Upper lobe of right lung (tissue), 1 donor: ENCODE data around the gene TUBA1C. TPM values are rescaled to one million over a fixed set of nuclear protein-coding genes. Genes with fewer than 3 reads are reported as not detected.

ENCODE experiments used
- ATAC-seq: fragments of 200-7000 bp; cut with Tn5 transposase; one replicate; pipeline ENCODE4 v1.9.1; 2020; ENCODE audit warnings: mild to moderate bottlenecking, moderate library complexity
- DNase-seq: peaks from one replicate; pipeline ENCODE4 v3.0.0-alpha.2; 2020
- H3K27ac ChIP-seq: fragments of 200-600 bp; one replicate; pipeline ENCODE4 v1.8.0; 2022
- H3K27me3 ChIP-seq: fragments of 200-600 bp; one replicate; pipeline ENCODE4 v1.8.0; 2022; ENCODE audit warnings: mild to moderate bottlenecking
- H3K36me3 ChIP-seq: fragments of 200-600 bp; one replicate; pipeline ENCODE4 v1.8.0; 2022
- H3K4me1 ChIP-seq: fragments of 200-600 bp; one replicate; pipeline ENCODE4 v1.8.0; 2022
- H3K4me3 ChIP-seq: fragments of 200-600 bp; one replicate; pipeline ENCODE4 v1.8.0; 2022; ENCODE audit warnings: mild to moderate bottlenecking
- H3K9me3 ChIP-seq: fragments of 200-600 bp; one replicate; pipeline ENCODE4 v1.8.0; 2022
- intact Hi-C: fragments of 100-400 bp; cut with DNase I; formaldehyde crosslinking; loops from one replicate; pipeline ENCODE4 v1.11.0; 2022
- total RNA-seq: library from RNA; stranded (reverse); fragmentation: NEBNext Ultra II Directional; extraction: Animal tissue kit (Norgen Biotek cat#: 25700); gene quantifications from one replicate; pipeline ENCODE4 v1.2.1, GENCODE V29; 2021
- TF ChIP-seq, protein P1 (sequence below): fragments of 200-600 bp; IDR thresholded peaks from one replicate; pipeline ENCODE4 v1.8.0; 2022; ENCODE audit warnings: antibody characterized with exemption
- donor health status: DM: no; HTN: yes; CAD: no; lungs with severe emphysema.

TUBA1C gene
- total RNA-seq, 1 donor from 2014 or later = 113 TPM

GRCh38 chr12:49259452-49259851 lies 5.4 kb upstream of the TUBA1C start:
- no peaks in the 10 kb centered on the region for H3K9me3 ChIP-seq

GRCh38 chr12:49260166-49260565 lies 4.7 kb upstream of the TUBA1C start:
- DNase-seq = no peak
- Histone ChIP-seq H3K9me3 (no peaks in the 10 kb centered on the region), H3K4me3 (no peak overlapping the region), H3K27ac (no peak overlapping the region), H3K36me3 (no peaks in the 10 kb centered on the region), H3K27me3 (no peaks in the 10 kb centered on the region), H3K4me1 (peaks cover 10% of the 10 kb centered on the region)
- intact Hi-C loops = no loop called here
- TF ChIP-seq, protein P1, sequence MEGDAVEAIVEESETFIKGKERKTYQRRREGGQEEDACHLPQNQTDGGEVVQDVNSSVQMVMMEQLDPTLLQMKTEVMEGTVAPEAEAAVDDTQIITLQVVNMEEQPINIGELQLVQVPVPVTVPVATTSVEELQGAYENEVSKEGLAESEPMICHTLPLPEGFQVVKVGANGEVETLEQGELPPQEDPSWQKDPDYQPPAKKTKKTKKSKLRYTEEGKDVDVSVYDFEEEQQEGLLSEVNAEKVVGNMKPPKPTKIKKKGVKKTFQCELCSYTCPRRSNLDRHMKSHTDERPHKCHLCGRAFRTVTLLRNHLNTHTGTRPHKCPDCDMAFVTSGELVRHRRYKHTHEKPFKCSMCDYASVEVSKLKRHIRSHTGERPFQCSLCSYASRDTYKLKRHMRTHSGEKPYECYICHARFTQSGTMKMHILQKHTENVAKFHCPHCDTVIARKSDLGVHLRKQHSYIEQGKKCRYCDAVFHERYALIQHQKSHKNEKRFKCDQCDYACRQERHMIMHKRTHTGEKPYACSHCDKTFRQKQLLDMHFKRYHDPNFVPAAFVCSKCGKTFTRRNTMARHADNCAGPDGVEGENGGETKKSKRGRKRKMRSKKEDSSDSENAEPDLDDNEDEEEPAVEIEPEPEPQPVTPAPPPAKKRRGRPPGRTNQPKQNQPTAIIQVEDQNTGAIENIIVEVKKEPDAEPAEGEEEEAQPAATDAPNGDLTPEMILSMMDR = no peak
- no peak for ATAC-seq

More at GRCh38 chr12:49259452-49259851, 5.4 kb upstream of the TUBA1C start:
- DNase-seq = no peak
- intact Hi-C loops = no loop called here
- TF ChIP-seq, protein P1 = no peak
- Histone ChIP-seq H3K36me3 (no peaks in the 10 kb centered on the region), H3K4me3 (no peak overlapping the region), H3K27ac (no peak overlapping the region), H3K27me3 (no peaks in the 10 kb centered on the region), H3K4me1 (peaks cover 10% of the 10 kb centered on the region)
- ATAC-seq = no peak

DNA sequence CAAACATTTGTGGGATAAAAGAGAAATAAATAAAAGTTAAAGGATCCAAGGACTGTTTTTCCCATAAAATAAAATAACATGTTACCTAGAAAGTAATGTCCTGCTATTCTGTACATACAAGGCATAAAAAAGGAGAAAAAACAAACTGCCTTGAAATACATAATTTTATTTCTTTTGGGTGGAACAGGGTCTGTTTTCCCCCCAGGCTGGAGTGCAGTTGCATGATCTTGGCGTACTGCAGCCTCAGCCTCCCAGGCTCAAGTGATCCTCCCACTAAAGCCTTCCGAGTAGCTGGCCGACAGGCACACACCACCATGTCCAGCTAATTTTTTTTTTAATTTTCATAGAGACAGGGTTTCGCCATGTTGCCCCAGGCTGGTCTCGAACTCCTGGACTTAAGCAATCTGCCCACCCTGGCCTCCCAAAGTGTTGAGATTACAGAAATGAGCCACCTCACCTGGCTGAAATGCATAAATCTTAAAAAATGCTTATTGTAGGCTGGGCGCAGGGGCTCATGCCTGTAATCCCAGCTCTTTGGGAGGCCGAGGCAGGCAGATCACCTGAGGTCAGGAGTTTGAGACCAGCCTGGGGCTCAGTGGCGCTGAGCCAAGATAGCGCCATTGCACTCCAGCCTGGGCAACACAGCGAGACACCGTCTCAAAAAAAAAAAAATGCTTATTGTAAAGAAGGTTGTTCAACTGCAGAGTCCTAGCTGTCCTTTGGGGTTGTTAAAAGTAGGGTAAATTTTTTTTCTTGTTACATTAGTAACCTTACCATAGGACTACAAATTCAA lies 4.1 kb upstream of the TUBA1C start:
- H3K4me3 ChIP-seq = no peak overlapping the region
- H3K36me3 ChIP-seq = no peaks in the 10 kb centered on the region
- TF ChIP-seq, protein P1 = no peak
- peak; percentile 36 for DNase-seq
- ATAC-seq = no peak
- no peaks in the 10 kb centered on the region for H3K9me3 ChIP-seq
- intact Hi-C loops = no loop called here
- H3K27ac ChIP-seq = no peak overlapping the region
- no peaks in the 10 kb centered on the region for H3K27me3 ChIP-seq
- H3K4me1 ChIP-seq = peaks cover 10% of the 10 kb centered on the region

DNA sequence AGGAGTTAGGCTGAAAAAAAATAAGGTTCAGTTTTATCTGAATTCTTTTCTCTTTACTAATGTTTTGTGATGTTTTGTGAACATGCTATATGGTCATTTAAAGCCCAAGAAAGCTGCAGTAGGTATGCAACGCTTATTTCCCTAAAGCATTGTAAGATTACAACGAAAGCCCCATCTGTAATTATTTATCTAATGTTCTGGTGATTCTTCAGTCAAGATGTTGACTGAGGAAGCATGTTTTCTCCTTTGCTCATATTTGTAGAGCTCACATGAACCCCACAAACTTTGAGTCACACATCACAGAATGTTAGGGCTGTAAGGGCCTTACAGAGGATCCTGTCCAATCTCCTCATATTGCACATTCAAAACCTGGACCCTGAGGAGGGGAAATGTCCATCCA lies 3.2 kb upstream of the TUBA1C start:
- Histone ChIP-seq H3K9me3 (no peaks in the 10 kb centered on the region), H3K4me1 (peaks cover 16% of the 10 kb centered on the region), H3K4me3 (no peak overlapping the region), H3K27me3 (no peaks in the 10 kb centered on the region), H3K36me3 (no peaks in the 10 kb centered on the region), H3K27ac (no peak overlapping the region)
- DNase-seq = no peak
- TF ChIP-seq, protein P1 = no peak
- intact Hi-C loops = no loop called here
- ATAC-seq = no peak

- ATAC-seq (no peak), DNase-seq (peak; percentile 12)
- Histone ChIP-seq H3K4me1 (peaks cover 29% of the 10 kb centered on the region), H3K4me3 (peak overlapping the region; percentile 85), H3K36me3 (no peaks in the 10 kb centered on the region), H3K27ac (no peak overlapping the region), H3K9me3 (no peaks in the 10 kb centered on the region), H3K27me3 (no peaks in the 10 kb centered on the region)
- TF ChIP-seq, protein P1 = no peak
- intact Hi-C loops = no loop called here
These were observed 1.5 kb upstream of the TUBA1C start for GRCh38 chr12:49263400-49263763.
